ENCODE measurements around the gene NCOA6.

The NCOA6 gene

GRCh38 chr20:34675993-34676641, 149.3 kb downstream of the NCOA6 start:
- Histone ChIP-seq H3K36me3 (ENCODE audit: control insufficient read depth, insufficient read depth, low read length) (no peaks in the 10 kb centered on the region), H3K4me1 (ENCODE audit: control insufficient read depth, insufficient read depth, low read length, poor library complexity, severe bottlenecking) (peaks cover 3% of the 10 kb centered on the region), H3K9me3 (ENCODE audit: control insufficient read depth, low read length) (no peaks in the 10 kb centered on the region), H3K4me3 (ENCODE audit: extremely low read depth, insufficient read depth, low read length, poor library complexity, severe bottlenecking) (peak overlapping the region; percentile 65), H3K27ac (ENCODE audit: low read depth, low read length, severe bottlenecking) (peak overlapping the region; percentile 16)
- 0 to 3% methylated on average over 4 to 12 of the region's 14 CpGs for WGBS, 2 experiments (ENCODE audit: insufficient coverage in 2 of 2)

GRCh38 chr20:34675561-34675960, 149.9 kb downstream of the NCOA6 start:
- Histone ChIP-seq H3K4me1 (ENCODE audit: control insufficient read depth, insufficient read depth, low read length, poor library complexity, severe bottlenecking) (peaks cover 3% of the 10 kb centered on the region), H3K4me3 (ENCODE audit: extremely low read depth, insufficient read depth, low read length, poor library complexity, severe bottlenecking) (peak overlapping the region; percentile 65), H3K27ac (ENCODE audit: low read depth, low read length, severe bottlenecking) (no peak overlapping the region), H3K9me3 (ENCODE audit: control insufficient read depth, low read length) (no peaks in the 10 kb centered on the region), H3K36me3 (ENCODE audit: control insufficient read depth, insufficient read depth, low read length) (no peaks in the 10 kb centered on the region)
- 80 to 93% methylated on average over 2 to 3 of the region's 3 CpGs for WGBS, 2 experiments (ENCODE audit: insufficient coverage in 2 of 2)

DNA sequence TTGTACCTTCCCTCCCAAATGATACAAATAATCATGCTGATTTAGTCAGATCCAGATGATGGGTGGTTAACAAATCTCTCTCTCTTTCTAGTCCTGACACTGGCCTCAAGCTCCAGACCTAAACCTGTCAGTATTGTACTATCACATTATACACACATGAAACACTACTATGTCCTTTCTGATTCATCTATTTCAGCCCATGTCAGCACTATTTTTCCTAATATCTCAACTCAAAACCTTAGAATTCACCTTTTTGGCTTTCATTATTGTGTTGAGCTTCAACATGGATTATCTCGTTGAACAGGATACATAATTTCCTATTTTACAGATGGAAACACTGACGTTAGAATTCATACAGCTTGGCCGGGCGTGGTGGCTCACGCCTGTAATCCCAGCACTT, 152.0 kb downstream of the NCOA6 start:
- Histone ChIP-seq H3K4me1 (ENCODE audit: control insufficient read depth, insufficient read depth, low read length, poor library complexity, severe bottlenecking) (peaks cover 3% of the 10 kb centered on the region), H3K9me3 (ENCODE audit: control insufficient read depth, low read length) (peaks cover 5% of the 10 kb centered on the region), H3K36me3 (ENCODE audit: control insufficient read depth, insufficient read depth, low read length) (no peaks in the 10 kb centered on the region), H3K4me3 (ENCODE audit: extremely low read depth, insufficient read depth, low read length, poor library complexity, severe bottlenecking) (no peak overlapping the region), H3K27ac (ENCODE audit: low read depth, low read length, severe bottlenecking) (no peak overlapping the region)
- 100% methylated on average over 5 of the region's 5 CpGs; no CpG with 5 or more reads in 1 of the 2 experiments for WGBS, 2 experiments (ENCODE audit: insufficient coverage in 2 of 2)

- H3K27ac ChIP-seq (ENCODE audit: low read depth, low read length, severe bottlenecking), result no peak overlapping the region
- no peaks in the 10 kb centered on the region for H3K36me3 ChIP-seq (ENCODE audit: control insufficient read depth, insufficient read depth, low read length)
- no peaks in the 10 kb centered on the region for H3K4me1 ChIP-seq (ENCODE audit: control insufficient read depth, insufficient read depth, low read length, poor library complexity, severe bottlenecking)
- WGBS, 2 experiments (ENCODE audit: insufficient coverage in 2 of 2), result no CpG with 5 or more reads among the region's 1 CpG
- H3K4me3 ChIP-seq (ENCODE audit: extremely low read depth, insufficient read depth, low read length, poor library complexity, severe bottlenecking), result no peak overlapping the region
- peaks cover 5% of the 10 kb centered on the region for H3K9me3 ChIP-seq (ENCODE audit: control insufficient read depth, low read length)
Measured at GRCh38 chr20:34669094-34669493, 156.4 kb downstream of the NCOA6 start.

Data from mesodermal cell (in vitro differentiated cells).